ENCODE measurements around the gene SNRNP200. TPM values are rescaled to one million over a fixed set of nuclear protein-coding genes. Genes with fewer than 3 reads are reported as not detected.

Gene SNRNP200
- total and polyA plus RNA-seq, 3 donors from 2014 or later: 165 to 202 (median 181) TPM

DNA sequence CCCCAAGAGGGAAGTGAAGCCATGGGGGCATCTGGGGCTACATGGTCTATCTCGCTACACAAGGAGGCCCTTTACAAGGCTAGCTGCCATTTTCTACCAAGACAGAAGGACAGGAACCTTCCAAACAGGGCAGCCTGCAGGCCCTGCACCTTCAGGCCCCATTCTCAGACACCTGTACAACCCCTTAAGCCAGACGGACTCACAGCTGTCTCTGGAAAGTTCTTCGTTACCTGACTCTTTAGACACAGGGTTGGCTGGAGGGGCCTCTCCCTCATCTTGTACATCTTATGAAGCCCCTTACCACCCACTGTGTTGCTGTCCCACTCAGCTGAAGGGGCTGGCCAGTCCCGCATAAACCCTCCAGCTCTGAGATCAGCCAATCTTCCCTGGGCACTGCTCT lies 56.7 kb downstream of the SNRNP200 start:
- Histone ChIP-seq H3K4me3 (no peak overlapping the region), H3K4me1 (peaks cover 6% of the 10 kb centered on the region), H3K27ac (no peak overlapping the region), H3K36me3 (ENCODE audit: low read depth, missing control alignments) (no peaks in the 10 kb centered on the region), H3K9me3 (no peaks in the 10 kb centered on the region), H3K27me3 (no peaks in the 10 kb centered on the region)
- TF ChIP-seq POLR2A (IDR thresholded peaks at IDR 0.05): no peak
- TF ChIP-seq, protein P1, sequence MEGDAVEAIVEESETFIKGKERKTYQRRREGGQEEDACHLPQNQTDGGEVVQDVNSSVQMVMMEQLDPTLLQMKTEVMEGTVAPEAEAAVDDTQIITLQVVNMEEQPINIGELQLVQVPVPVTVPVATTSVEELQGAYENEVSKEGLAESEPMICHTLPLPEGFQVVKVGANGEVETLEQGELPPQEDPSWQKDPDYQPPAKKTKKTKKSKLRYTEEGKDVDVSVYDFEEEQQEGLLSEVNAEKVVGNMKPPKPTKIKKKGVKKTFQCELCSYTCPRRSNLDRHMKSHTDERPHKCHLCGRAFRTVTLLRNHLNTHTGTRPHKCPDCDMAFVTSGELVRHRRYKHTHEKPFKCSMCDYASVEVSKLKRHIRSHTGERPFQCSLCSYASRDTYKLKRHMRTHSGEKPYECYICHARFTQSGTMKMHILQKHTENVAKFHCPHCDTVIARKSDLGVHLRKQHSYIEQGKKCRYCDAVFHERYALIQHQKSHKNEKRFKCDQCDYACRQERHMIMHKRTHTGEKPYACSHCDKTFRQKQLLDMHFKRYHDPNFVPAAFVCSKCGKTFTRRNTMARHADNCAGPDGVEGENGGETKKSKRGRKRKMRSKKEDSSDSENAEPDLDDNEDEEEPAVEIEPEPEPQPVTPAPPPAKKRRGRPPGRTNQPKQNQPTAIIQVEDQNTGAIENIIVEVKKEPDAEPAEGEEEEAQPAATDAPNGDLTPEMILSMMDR (IDR thresholded peaks at IDR 0.05): no peak
- WGBS, 2 donors: 91 to 94% methylated on average over 4 of the region's 4 CpGs
- DNase-seq: no peak
- intact Hi-C loops (cut with DNase I; ENCODE audit: low total_unique reads): no loop called here

- Histone ChIP-seq H3K27ac (no peak overlapping the region), H3K36me3 (ENCODE audit: low read depth, missing control alignments) (no peaks in the 10 kb centered on the region), H3K9me3 (no peaks in the 10 kb centered on the region), H3K4me3 (no peak overlapping the region), H3K27me3 (no peaks in the 10 kb centered on the region), H3K4me1 (peaks cover 6% of the 10 kb centered on the region)
- TF ChIP-seq, protein P1 (IDR thresholded peaks at IDR 0.05): no peak
- no peak for TF ChIP-seq POLR2A (IDR thresholded peaks at IDR 0.05)
- WGBS, 2 donors: 94 to 97% methylated on average over 5 of the region's 5 CpGs
- no peak for DNase-seq
- intact Hi-C loops (cut with DNase I; ENCODE audit: low total_unique reads): no loop called here
Observed at GRCh38 chr2:96247896-96248295, 57.5 kb downstream of the SNRNP200 start.

DNA sequence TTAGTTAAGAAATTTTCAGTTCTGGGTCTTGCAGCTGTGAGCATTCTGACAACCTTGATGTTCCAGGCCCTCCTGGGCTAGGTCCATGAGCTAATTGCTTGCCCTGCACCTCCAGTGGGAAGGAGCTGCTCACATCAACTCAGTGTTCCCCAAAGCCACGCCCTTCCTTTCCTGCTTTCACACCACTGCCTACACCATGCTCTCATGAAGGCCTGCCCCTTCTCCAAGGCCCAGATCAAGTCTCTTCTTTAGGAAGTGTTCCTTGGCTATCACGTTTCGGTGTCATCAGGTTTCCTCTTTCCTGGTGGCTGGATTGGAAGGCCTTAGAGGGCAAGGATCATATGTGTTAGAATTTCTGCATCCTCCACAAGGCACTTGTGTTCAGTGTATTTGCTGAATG lies 58.3 kb downstream of the SNRNP200 start:
- H3K27ac ChIP-seq: no peak overlapping the region
- DNase-seq: no peak
- no peaks in the 10 kb centered on the region for H3K36me3 ChIP-seq (ENCODE audit: low read depth, missing control alignments)
- intact Hi-C loops (cut with DNase I; ENCODE audit: low total_unique reads): no loop called here
- H3K9me3 ChIP-seq: no peaks in the 10 kb centered on the region
- WGBS, 2 donors: 78 to 89% methylated on average over 3 of the region's 3 CpGs
- TF ChIP-seq POLR2A (IDR thresholded peaks at IDR 0.05): no peak
- peaks cover 6% of the 10 kb centered on the region for H3K4me1 ChIP-seq
- no peaks in the 10 kb centered on the region for H3K27me3 ChIP-seq
- H3K4me3 ChIP-seq: no peak overlapping the region

DNA sequence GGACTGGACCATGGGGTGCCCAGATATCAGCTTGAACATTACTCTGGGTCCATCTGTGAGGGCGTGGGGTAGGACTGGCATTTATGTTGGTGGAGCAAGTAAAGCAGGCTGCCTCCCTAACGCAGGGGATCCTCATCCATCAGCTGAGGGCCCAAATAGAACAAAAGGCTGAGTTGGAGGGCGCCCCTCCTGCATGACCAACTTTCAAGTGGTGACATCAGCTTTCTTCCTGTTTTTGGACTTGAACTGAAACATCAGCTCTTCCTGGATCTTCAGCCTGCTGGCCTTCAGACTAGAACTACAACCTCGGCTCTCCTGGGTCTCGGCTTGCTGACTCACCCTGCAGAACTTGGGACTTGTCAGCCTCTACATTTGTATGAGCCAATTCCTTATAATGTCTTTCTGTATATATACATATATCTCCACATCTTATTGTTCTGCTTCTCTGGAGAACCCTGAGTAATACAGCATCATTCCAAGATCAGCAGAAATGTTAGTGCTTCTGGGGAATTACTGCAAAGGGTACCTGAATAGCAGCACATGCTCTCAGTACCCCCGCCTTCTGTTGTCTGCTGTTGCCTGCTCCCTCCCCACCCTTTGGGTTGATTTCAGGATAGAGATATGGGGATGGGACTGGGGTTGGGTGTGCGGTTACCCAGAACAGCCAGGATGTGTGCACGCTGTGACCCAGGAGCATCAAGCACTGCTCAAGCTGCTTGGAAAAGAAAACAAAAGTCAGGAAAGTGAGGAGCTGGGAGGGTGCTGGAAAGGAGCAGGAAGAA lies 59.5 kb downstream of the SNRNP200 start:
- no peak for DNase-seq
- Histone ChIP-seq H3K27me3 (no peaks in the 10 kb centered on the region), H3K4me1 (peaks cover 6% of the 10 kb centered on the region), H3K4me3 (no peak overlapping the region), H3K36me3 (ENCODE audit: low read depth, missing control alignments) (no peaks in the 10 kb centered on the region), H3K9me3 (no peaks in the 10 kb centered on the region), H3K27ac (no peak overlapping the region)
- 83 to 87% methylated on average over 8 of the region's 8 CpGs for WGBS, 2 donors
- intact Hi-C loops (cut with DNase I; ENCODE audit: low total_unique reads): no loop called here
- TF ChIP-seq, protein P1 (IDR thresholded peaks at IDR 0.05): no peak

DNA sequence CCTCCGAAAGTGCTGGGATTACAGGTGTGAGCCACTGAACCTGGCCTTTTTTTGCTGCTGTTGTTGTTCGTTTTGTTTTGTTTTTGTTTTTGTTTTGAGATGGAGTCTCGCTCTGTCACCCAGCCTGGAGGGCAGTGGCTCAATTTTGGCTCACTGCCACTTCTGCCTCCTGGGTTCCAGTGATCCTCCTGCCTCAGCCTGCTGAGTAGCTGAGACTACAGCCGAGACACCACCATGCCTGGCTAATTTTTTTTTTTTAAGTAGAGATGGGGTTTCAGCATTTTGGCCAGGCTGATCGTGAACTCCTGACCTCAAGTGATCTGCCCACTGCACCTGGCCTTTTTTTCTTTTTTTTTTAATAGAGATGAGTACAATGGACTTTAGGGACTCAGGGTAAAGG lies 61.5 kb downstream of the SNRNP200 start:
- WGBS, 2 donors: 85 to 92% methylated on average over 5 of the region's 5 CpGs
- Histone ChIP-seq H3K9me3 (no peaks in the 10 kb centered on the region), H3K4me1 (no peaks in the 10 kb centered on the region), H3K27me3 (no peaks in the 10 kb centered on the region), H3K4me3 (no peak overlapping the region), H3K36me3 (ENCODE audit: low read depth, missing control alignments) (no peaks in the 10 kb centered on the region), H3K27ac (no peak overlapping the region)
- intact Hi-C loops (cut with DNase I; ENCODE audit: low total_unique reads): no loop called here
- no peak for DNase-seq
- no peak for TF ChIP-seq POLR2A (IDR thresholded peaks at IDR 0.05)
- TF ChIP-seq, protein P1 (IDR thresholded peaks at IDR 0.05): no peak
